DOHH2 (cell line): ENCODE measurements around the gene R3HDML.

Experiments
- H3F3A ChIP-seq: fragments of 200-600 bp; sonication (generic), shearing (Covaris generic); 2 replicates; pipeline ENCODE4 v1.6.0; 2016; ENCODE audit warnings: antibody characterized with exemption, mild to moderate bottlenecking; ENCODE audit not compliant: control insufficient read depth, insufficient read depth
- H3K27ac ChIP-seq: fragments of 200-600 bp; sonication (generic); 2 replicates; pipeline ENCODE4 v1.5.1; 2014; ENCODE audit warnings: low read depth, mild to moderate bottlenecking, low read length, moderate library complexity
- H3K27me3 ChIP-seq: fragments of 200-600 bp; sonication (generic); 2 replicates; pipeline ENCODE4 v1.6.1; 2014; ENCODE audit warnings: mild to moderate bottlenecking, low read length, mixed read lengths; ENCODE audit not compliant: control insufficient read depth
- H3K36me3 ChIP-seq: fragments of 200-600 bp; sonication (generic); 2 replicates; pipeline ENCODE4 v1.6.1; 2014; ENCODE audit warnings: mild to moderate bottlenecking, low read length, moderate library complexity, mixed read lengths; ENCODE audit not compliant: control insufficient read depth
- H3K4me1 ChIP-seq: fragments of 200-600 bp; sonication (generic); 2 replicates; pipeline ENCODE4 v1.6.1; 2014; ENCODE audit warnings: mild to moderate bottlenecking, low read length, mixed read lengths; ENCODE audit not compliant: control insufficient read depth
- H3K4me2 ChIP-seq: fragments of 200-600 bp; sonication (generic); 2 replicates; pipeline ENCODE4 v1.6.0; 2014; ENCODE audit warnings: mild to moderate bottlenecking, low read length, moderate library complexity
- H3K4me3 ChIP-seq: fragments of 200-600 bp; sonication (generic); 2 replicates; pipeline ENCODE4 v1.5.1; 2014; ENCODE audit warnings: mild to moderate bottlenecking, low read length, mixed read lengths
- H3K79me2 ChIP-seq: fragments of 200-600 bp; sonication (generic); 2 replicates; pipeline ENCODE4 v1.6.1; 2014; ENCODE audit warnings: mild to moderate bottlenecking, low read length, mixed read lengths; ENCODE audit not compliant: control insufficient read depth
- H3K9me2 ChIP-seq: fragments of 200-600 bp; sonication (generic); replicated peaks from 2 replicates; pipeline ENCODE4 v1.6.1; 2014; ENCODE audit warnings: mild to moderate bottlenecking, low read length, mixed read lengths; ENCODE audit not compliant: control insufficient read depth
- H3K9me3 ChIP-seq: fragments of 200-600 bp; sonication (generic); 2 replicates; pipeline ENCODE4 v1.6.1; 2014; ENCODE audit warnings: antibody characterized with exemption, low read length, mixed read lengths; ENCODE audit not compliant: control insufficient read depth, insufficient read depth
- H4K20me1 ChIP-seq: fragments of 200-600 bp; sonication (generic); 2 replicates; pipeline ENCODE4 v1.6.0; 2014; ENCODE audit warnings: low read depth, mild to moderate bottlenecking, antibody characterized with exemption, low read length, moderate library complexity; ENCODE audit not compliant: control insufficient read depth, insufficient read depth
- CTCF ChIP-seq: fragments of 200-600 bp; sonication (generic); IDR thresholded peaks from one replicate; pipeline ENCODE4 v1.5.1; 2014; ENCODE audit warnings: antibody characterized with exemption, mild to moderate bottlenecking, low read depth, low read length; ENCODE audit not compliant: poor library complexity, severe bottlenecking
- EZH2phosphoT487 ChIP-seq: fragments of 200-600 bp; sonication (generic); IDR thresholded peaks from 2 replicates; pipeline ENCODE4 v1.6.1; 2017; ENCODE audit warnings: borderline replicate concordance, mild to moderate bottlenecking, antibody characterized with exemption, low read length, moderate library complexity, mixed read lengths

The R3HDML gene

GRCh38 chr20:44393608-44394451 is 57.0 kb downstream of the R3HDML start:
- no peak overlapping the region for H3K4me3 ChIP-seq
- H4K20me1 ChIP-seq = no peaks in the 10 kb centered on the region
- H3K27me3 ChIP-seq = peaks cover 9% of the 10 kb centered on the region
- H3K36me3 ChIP-seq = no peaks in the 10 kb centered on the region
- H3F3A ChIP-seq = no peaks in the 10 kb centered on the region
- H3K9me2 ChIP-seq = no peaks in the 10 kb centered on the region
- no peaks in the 10 kb centered on the region for H3K9me3 ChIP-seq
- no peaks in the 10 kb centered on the region for H3K4me1 ChIP-seq
- no peak overlapping the region for H3K4me2 ChIP-seq
- TF ChIP-seq EZH2phosphoT487 (no peak), CTCF (no peak)
- no peak overlapping the region for H3K27ac ChIP-seq
- H3K79me2 ChIP-seq = no peaks in the 10 kb centered on the region

GRCh38 chr20:44394452-44394701 is 57.5 kb downstream of the R3HDML start:
- Histone ChIP-seq H3K36me3 (no peaks in the 10 kb centered on the region), H3F3A (no peaks in the 10 kb centered on the region), H3K4me3 (no peak overlapping the region), H3K79me2 (no peaks in the 10 kb centered on the region), H3K27ac (no peak overlapping the region), H3K9me2 (no peaks in the 10 kb centered on the region), H3K27me3 (peaks cover 9% of the 10 kb centered on the region), H3K4me1 (no peaks in the 10 kb centered on the region), H3K9me3 (no peaks in the 10 kb centered on the region), H4K20me1 (no peaks in the 10 kb centered on the region), H3K4me2 (no peak overlapping the region)
- no peak for TF ChIP-seq CTCF
- no peak for TF ChIP-seq EZH2phosphoT487

GRCh38 chr20:44394702-44395460 is 58.0 kb downstream of the R3HDML start:
- Histone ChIP-seq H3K4me3 (no peak overlapping the region), H4K20me1 (no peaks in the 10 kb centered on the region), H3K9me3 (no peaks in the 10 kb centered on the region), H3K4me2 (no peak overlapping the region), H3K4me1 (no peaks in the 10 kb centered on the region), H3F3A (no peaks in the 10 kb centered on the region), H3K79me2 (no peaks in the 10 kb centered on the region), H3K27ac (no peak overlapping the region), H3K9me2 (no peaks in the 10 kb centered on the region), H3K27me3 (peaks cover 9% of the 10 kb centered on the region), H3K36me3 (no peaks in the 10 kb centered on the region)
- no peak for TF ChIP-seq CTCF
- TF ChIP-seq EZH2phosphoT487 = no peak
